Activated CD8-positive, alpha-beta memory T cell treated with anti-CD3 and anti-CD28 coated beads for 24 hours (primary cell): ENCODE data around the gene PRPSAP1.

Experiments used
- DNase-seq: peaks from one replicate; pipeline ENCODE4 v3.0.0-alpha.2; 2020

PRPSAP1 gene

DNA sequence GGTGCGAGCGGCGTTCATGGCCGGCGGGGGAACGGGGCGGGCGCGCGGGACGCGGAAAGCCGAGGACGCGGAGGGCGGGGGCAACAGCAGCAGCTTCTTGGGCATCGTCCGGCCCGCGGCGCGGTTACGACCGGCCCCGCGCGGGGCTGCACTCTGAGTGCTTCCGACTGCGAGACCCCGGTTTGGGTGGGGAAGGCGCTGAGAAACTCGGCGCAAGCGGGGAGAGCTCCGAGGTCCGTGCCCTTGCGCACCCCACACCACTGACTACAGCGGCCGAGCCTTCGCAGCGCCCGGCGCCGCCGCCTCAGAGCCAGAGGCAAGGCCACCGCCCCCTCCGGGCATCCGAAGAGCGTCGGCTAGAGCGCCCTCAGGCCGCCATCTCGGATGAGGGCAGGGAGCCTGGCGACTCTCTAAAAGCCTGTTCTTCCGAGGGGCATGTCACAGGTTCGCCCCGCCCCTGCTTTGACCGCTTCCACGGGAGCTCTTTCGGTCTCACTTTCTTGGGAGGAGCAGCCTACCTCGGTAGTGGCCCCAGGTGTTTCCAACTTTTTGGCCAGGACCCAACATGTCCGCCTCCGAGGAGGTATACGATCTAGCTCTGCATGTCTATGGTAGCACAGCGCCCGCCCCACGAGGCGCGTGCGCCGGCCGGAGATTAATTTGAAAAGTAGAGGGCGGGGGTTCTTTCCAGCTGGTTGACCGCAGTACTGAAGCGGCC is at the start of gene PRPSAP1:
TSS of gene PRPSAP1 (minus strand) at position 318 of the 718 bp plus-strand sequence. CDS start at position 105, 213 bp downstream.
- peak; percentile 95 for DNase-seq

DNA sequence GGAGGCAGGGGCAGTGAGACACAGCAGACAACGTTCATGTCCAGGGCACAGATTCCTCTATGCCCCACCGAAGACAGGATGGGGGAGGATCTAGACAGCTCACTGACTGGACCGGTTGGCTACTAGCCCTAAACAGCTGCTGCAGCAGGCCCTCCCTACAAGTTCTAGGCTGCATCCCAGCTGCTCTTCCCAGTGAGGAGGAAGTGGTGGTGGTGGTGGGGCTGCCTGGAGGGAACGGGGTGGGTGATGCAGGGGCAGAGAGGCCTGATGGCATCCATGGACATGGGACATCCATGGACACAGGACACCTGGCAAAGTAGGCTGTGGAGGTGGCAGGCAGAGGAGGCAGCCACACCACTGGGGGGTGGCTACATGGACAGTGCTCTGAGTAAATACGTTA is 49.0 kb upstream of the PRPSAP1 start:
- DNase-seq, result no peak

DNA sequence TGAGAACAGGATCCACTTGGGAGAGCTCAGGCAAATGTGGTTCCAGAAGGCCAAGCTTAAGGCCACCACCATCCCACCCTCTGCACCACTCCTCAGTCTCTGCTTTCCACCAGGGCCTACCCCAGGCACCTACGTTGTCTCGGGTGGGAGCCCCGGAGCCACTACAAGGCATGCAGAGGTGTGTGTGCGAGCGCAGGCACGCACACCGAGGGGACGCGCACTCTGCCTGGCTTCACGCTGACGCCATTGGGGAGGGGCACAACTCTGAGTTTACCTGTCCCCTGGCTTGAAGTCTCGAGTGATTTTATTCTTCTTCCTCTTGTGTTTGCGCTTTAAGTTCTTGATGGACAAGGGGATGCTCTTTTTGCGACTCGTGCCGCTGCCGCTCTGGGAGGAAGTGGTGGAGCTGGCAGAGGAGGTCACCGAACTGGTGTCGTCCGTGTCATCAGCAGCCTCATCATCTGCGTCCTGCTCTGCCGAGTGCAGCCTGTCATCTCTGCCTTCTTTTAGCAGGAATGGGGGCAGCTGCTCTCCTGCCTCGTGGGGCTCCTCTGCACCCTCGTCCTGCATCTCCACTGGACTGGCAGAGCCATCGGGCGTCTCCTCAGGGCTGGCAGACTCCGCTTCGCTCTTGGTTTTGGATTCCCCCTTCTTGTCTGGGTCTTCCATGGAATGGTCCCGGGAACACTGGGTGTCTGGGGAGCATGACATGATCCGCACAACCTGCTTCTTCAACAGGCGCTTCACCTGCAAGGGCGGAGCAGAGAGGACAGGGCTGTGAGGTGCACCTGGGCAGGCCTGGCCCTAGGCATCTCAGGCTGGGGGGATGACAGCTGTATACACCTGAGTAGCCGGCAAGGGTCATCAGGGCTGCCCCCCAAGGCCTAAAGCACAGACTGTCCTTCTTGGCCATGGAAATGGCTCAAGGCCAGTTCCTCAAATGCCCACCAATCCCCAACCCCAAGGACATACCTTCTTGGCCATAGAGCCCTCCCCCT is 45.8 kb upstream of the PRPSAP1 start:
- DNase-seq, result no peak

GRCh38 chr17:76398523-76399174 is 44.9 kb upstream of the PRPSAP1 start:
- no peak for DNase-seq

- peak; percentile 96 for DNase-seq
These were observed 44.2 kb upstream of the PRPSAP1 start for GRCh38 chr17:76397687-76398522.

GRCh38 chr17:76397184-76397583 is 43.5 kb upstream of the PRPSAP1 start:
- no peak for DNase-seq

DNA sequence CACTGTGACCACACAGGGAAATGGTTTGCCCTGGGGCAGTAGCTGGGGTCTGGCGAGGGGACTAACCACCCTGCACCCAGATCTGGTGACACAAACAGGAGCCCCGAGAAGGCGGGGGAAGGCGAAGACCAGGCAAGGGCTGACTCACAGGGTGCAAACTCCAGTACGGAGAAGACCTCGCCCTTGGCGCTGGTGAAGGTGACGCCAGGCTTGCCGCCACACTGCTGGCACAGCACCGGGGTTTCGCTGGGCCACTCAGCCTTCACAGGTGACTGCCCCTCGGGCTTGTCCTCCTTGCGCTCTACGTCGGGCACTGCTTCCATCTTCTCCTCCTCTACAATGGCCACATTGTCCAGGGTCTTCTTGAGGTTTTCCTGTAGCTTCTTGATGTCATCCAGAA is 42.3 kb upstream of the PRPSAP1 start:
- no peak for DNase-seq

GRCh38 chr17:76394166-76394565 is 40.5 kb upstream of the PRPSAP1 start:
- no peak for DNase-seq

- no peak for DNase-seq
These were observed 37.5 kb upstream of the PRPSAP1 start for GRCh38 chr17:76391200-76391715.

GRCh38 chr17:76390003-76390421 is 36.3 kb upstream of the PRPSAP1 start:
- no peak for DNase-seq

DNA sequence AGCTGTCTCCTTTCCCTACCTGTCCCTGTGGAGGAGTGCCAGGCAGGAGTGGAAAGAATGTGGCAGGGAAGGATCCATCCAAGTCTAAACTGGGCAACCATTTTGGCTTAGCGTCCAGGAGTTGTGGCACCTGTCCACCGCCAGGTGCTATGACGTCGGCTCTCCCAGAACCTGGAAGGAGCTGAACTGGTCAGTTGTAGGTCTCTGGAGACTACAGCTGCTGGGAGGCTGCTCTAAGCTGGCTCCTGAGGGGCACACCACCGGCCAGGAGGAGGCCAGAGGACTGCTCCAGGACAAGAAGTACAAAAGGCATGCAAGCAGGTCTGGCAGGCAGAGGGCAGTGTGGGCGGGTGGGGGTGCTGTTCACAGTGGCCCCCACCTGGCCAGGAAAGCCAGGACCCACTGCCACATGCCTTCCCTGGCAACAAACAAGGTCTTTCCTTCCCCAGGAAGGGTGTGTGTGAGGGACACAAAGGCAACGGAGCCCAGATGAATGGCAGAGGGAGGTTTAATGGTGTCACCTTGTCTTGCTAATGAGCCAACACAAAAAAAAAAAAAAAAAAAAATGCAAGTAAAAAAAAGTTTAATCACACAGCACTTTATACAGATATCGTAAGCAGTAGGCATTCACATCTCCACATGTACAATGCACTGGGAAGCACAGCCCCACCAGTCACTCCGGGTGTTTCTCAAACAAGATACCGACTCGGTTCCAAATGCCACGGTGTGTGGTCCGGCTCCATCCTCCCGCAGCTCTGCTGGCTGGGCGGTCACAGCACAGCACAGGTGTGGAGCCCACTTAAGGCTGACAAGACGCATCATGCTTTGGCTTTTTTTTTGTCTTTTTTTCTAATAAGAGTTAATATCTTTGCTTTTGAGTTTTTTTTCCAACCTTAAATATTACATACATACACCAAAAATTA is 35.5 kb upstream of the PRPSAP1 start:
- DNase-seq, result no peak

GRCh38 chr17:76386966-76387765 is 33.5 kb upstream of the PRPSAP1 start:
- no peak for DNase-seq

GRCh38 chr17:76385892-76386786 is 32.4 kb upstream of the PRPSAP1 start:
- peak; percentile 94 for DNase-seq

GRCh38 chr17:76384987-76385891 is 31.5 kb upstream of the PRPSAP1 start:
- peak; percentile 73 for DNase-seq

- DNase-seq, result peak; percentile 90
These were observed 30.7 kb upstream of the PRPSAP1 start, which contains the start of gene SPHK1 for GRCh38 chr17:76384222-76384986. TSS of gene SPHK1 (plus strand) at chr17:76384609. CDS start at chr17:76385645, 1,036 bp downstream.

- DNase-seq, result peak; percentile 89
These were observed 30.0 kb upstream of the PRPSAP1 start for GRCh38 chr17:76383546-76384221.
